Prostate gland (tissue), 2 donors: ENCODE measurements around the gene ACIN1.

ENCODE experiments used
- POLR2A ChIP-seq: fragments of 450-650 bp; IDR thresholded peaks from one replicate; pipeline ENCODE4 v1.6.1; 2016; ENCODE audit warnings: antibody characterized with exemption, mild to moderate bottlenecking
- POLR2AphosphoS5 ChIP-seq: sonication (generic); formaldehyde crosslinking; IDR thresholded peaks from one replicate; pipeline ENCODE4 v1.6.1; 2017; ENCODE audit warnings: antibody characterized with exemption
- TF ChIP-seq, protein P1 (sequence below), 4 experiments: fragments of 200-600 bp in 2 of 4; fragments of 450-650 bp in 2 of 4; sonication (generic) in 2 of 4; IDR thresholded peaks; 1 replicate in 3 of 4; 2 replicates in 1 of 4; pipeline ENCODE4 v1.5.1; 2016 to 2019; ENCODE audit warnings: antibody characterized with exemption in 4 of 4, mild to moderate bottlenecking in 2 of 4, moderate library complexity in 2 of 4

DNA sequence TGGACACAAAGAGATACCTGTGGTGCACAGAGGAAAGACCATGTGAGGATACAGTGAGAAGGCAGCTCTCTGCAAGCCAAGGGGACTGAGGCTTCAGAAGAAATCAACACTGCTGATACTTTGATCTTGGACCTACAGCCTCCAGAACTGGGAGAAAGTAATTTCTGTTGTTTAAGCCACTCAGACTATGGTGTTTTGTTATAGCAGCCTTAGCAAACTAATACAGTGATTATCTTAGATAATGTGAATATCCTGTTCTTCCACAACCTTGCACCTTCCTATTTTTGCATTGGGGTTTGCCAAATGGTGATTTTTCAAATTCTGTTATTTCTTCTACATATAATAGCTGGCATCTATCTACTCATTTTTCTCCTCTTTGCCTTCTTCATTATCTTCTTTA lies 76.8 kb downstream of the ACIN1 start:
- TF ChIP-seq, protein P1, sequence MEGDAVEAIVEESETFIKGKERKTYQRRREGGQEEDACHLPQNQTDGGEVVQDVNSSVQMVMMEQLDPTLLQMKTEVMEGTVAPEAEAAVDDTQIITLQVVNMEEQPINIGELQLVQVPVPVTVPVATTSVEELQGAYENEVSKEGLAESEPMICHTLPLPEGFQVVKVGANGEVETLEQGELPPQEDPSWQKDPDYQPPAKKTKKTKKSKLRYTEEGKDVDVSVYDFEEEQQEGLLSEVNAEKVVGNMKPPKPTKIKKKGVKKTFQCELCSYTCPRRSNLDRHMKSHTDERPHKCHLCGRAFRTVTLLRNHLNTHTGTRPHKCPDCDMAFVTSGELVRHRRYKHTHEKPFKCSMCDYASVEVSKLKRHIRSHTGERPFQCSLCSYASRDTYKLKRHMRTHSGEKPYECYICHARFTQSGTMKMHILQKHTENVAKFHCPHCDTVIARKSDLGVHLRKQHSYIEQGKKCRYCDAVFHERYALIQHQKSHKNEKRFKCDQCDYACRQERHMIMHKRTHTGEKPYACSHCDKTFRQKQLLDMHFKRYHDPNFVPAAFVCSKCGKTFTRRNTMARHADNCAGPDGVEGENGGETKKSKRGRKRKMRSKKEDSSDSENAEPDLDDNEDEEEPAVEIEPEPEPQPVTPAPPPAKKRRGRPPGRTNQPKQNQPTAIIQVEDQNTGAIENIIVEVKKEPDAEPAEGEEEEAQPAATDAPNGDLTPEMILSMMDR (IDR thresholded peaks at IDR 0.05), result no peak
- TF ChIP-seq POLR2AphosphoS5 (no peak), POLR2A (no peak)
